ENCODE data around the gene HLF.

The HLF gene

DNA sequence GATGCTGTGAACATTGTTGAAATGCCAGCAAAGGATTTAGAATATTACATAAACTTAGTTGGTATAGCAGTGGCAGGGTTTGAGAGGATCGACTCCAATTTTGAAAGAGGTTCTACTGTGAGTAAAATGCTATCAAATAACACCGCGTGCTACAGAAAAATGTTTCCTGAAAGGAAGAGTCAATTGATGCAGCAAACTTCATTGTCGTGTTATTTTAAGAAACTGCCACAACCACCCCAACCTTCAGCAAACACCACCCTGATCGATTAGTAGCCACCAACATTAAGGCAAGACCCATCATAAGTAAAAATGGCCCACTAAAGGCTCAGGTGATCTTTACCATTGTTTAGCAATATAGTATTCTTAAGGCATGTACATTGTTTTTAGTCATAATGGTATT, 27.3 kb downstream of the HLF start:
- no peak for DNase-seq

DNA sequence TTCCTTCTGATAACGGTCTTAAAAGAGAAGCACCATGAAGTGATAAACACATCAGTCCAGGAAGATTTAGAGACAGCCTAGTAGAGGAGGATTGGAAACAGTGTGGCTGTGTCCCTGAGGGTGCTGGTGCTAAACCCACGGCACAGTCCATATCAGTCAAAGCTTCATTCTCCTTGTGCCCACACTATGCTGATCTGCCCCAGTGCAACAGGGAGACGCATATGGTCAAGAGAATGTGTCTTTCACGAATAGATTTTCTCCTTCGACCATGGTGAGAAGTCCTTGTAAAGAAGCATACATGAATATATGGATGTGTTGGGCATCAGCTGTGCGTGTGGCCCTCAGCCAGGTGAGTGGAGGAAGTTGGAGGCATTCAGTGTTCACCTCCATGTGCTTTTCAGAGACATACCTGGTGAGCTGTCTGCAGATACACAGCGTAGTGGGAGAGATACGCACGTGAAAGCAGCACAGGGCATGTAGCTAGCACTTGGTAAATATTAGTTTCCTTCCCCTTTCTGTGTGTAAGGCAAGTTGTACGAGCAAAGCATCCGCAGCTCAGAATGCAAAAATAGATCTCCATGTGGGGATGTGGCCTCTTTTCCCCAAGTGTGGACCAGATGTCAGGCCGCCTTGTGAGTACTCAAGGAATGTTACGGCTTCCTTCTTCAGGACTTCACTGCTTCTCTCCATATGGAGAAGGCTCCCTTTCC, 29.4 kb downstream of the HLF start:
- peak in 1 of 2 experiments; percentile 31 for DNase-seq

DNA sequence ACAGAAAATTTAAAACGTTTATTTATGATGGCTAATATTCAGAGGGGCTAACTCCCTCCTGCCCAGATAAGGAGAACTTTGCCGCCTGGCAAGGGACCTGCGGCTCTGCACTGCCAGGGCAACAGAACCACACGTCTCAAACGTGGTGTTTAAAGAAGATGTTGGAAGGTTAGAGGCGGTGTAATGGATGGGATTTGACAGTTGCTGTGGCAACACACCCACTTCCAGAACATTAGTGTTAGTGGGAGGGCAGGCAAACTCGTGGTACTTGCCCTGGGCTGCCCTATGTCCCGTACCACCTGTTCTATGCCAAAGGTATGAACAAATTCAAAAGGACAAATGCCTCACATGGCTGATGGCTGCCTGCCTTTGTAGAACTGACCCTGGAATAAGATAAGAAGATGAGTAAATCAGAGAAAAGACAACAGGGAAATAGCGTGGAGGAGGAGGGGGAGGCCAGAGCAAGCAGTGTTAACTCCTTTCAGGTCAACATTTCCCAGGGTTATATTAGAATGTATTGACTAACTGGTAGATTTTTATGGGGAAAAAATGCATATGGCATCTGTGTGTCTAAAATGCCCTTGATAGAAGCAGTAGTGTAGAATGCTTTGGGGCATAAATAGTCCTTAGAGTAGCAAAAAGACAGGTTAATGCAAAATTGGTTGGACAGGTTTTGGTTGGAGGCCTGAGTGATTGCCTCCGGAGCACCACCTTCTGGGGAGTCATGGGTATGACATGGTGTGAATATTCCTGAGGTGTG, 30.8 kb downstream of the HLF start:
- peak in 1 of 2 experiments; percentile 71 for DNase-seq

DNA sequence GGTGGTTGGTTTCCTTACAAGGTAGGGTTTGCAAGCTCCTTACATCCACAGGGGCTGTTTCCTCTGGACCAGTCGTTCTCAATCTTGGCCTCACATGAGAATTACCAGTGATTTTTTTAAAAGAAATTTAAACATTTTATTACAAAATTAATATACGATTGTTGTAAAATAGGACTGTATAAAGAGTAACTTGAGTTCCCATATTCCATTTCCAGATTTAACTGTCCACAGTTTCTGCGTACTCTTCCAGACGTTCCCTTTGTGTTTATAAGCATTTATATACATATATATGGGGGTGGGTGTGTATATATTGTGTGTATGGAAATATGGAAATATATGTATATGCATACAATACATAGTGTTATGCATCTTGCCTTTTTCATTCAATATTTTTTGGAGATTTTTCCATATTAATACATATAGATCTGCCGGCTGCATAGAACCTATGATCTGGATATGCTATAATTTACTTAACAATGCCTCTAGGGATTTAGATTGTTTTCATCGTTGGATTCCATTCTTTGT, 31.5 kb downstream of the HLF start:
- DNase-seq = no peak

DNA sequence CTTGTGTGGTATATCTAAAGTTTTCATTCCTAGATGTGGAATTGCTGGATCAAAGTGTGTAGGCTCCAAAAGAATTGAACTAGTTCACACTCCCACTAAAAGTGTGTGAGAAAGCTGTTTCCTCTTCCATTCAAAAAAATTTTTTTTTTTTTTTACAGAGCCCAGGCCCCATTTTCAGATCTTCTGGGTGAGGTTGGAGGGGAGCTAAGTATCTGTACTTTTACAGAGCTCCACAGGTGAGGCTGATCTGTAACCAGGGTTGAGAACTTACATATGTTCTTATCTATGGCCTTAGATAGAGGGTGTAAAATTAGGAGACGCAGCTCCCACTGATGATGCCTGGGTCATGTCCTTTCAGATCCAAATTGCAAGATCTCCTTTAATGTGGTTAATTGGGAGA, 31.9 kb downstream of the HLF start:
- no peak for DNase-seq

DNA sequence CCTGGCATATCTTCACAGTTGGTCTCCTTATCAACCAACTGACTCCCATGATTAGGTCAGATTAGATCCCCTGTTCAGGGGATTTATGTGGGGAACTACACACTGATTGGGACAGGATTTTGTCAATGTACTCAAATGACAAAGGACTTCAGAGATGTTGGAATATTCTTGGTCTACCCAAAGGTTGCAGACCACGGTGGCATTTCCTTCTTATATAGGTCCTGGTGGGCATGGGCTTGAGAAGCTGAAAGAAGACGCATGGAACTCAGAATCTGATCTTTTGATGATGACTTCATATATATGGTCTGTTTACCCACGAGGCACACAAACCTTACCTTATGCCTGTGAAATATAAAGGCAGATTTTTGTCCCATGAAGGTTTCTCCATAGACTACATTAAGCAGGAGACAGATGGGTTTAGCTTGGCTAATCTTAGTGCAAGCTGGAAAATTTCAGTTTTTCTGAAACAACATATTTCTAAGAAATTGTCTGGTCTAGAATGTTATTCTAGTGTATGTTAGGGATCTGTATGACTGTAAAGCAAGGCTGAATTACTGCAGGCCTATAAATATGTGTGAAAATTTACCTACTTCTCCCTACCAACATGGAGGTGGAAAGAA, 33.5 kb downstream of the HLF start:
- DNase-seq = no peak

DNA sequence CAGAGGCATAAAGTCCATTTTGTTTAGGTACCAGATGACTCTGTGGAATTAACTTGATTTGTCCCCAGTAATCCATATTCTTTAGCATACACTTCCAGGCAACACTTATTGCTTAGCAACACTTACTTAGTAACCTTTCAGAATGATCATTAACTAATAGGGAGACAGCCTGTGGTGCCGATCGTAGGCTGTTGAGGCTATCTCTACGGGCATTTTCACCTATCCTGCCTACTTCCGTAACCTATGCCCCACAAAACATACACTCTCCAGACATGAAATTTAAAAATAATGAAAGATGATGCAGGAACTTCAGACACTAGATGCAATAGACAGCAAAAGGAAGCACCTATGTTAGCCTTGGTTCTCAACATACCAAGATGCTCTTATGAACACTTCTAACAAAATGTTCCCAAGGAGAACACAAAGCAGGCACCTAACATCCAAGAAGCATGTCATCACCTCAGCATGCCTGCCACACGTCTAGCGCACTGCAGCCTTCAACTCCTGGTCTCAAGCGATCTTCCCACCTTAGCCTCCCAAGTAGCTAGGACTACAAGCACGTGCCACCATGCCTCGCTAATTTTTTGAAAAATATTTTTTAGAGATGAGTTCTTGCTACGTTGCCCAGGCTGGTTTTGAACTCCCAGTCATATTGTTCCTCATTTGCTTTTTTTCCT, 34.5 kb downstream of the HLF start:
- DNase-seq = no peak

DNA sequence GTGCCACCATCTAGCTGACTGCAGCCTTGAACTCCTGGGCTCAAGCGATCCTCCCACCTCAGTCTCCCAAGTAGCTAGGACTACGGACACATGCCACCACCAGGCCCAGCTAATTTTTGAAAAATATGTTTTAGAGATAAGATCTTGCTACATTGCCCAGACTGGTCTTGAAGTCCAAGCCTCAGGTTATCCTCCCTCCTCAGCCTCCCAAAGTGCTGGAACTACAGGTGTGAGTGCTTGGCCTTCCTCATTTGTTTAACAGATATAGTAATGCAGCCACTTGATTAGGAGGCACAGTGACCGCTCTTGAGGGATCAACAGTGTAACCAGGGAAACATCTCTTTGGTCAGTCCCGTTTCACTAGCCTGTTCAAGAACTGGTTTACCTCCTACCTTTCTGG, 35.1 kb downstream of the HLF start:
- no peak for DNase-seq

DNA sequence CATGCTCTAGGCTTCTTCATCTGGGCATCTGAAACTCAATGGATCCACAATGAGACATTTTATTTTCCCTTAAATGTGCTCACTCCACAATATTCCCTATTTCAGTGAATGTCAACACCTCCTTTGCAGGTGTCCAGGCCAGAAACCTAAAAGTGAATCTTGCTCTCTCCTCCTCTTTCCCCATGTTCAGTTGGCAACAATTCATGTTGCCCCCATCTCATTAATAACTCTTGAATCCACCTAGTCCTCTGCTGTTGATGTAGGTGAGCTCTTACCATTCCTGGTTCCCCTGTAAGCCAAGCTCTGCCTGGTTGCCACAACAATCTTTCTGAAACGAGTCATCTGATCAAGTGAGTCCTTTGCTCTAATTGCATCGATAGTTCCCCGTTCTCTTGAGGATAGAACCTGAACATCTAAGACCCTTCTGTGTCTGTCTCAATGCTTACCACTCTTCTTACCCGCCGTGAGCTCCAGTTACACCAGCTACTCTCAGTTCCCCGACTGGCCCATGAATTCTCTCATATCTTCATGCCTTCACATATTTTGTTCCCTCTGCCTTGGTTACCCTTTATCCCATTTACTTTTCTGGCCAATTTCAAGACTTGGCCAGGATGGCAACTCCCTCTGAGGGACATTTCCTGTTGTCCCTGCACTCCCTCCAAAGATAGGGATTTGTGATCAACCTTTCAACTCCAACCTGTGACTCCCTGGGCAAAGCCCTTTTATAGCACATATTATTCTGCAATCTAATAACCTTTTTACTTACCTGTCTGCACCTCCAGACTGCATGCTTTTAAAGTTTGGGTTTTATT, 35.9 kb downstream of the HLF start:
- no peak for DNase-seq

DNA sequence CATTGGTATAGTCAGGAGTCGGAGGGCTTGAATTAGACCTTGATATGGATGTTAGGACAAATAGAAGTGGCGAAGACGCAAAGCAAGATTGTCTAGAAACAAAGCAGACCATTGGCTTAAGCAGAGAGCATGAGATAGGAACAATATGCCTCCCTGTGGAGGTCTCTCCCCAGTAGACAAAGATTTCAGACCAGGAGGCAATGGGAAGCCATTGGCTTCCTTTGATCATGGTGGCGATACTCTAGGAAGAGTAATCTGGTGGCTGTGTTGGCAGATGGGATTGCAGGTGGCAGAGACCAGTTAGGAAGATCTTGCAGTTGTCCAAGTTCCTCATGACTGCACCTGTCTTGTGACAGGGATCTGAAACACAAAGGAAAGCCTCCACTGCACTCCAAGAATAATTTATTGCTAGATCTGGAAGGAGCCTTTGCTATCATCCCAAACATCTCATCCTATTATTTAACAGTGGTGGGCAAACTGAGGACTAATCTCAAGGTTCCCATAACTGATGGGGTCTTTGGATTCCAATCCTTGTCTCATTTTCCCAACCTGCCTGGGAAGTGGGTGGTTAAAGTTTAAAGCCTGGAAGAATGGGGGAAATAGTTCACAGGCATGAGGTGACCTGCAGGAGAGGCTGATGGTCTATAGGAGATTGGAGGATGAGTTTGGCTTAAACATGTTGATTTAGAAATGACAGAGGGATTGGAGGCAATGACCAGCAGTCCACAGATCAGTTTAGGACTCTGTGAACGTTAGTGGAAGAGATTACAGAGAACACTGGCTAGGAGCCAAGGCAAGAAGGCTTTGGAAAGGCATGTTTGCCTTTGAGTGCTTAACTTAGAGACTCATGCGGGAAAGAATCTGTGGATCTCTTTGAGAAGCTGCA, 37.0 kb downstream of the HLF start:
- DNase-seq = peak in 1 of 2 experiments; percentile 40

DNA sequence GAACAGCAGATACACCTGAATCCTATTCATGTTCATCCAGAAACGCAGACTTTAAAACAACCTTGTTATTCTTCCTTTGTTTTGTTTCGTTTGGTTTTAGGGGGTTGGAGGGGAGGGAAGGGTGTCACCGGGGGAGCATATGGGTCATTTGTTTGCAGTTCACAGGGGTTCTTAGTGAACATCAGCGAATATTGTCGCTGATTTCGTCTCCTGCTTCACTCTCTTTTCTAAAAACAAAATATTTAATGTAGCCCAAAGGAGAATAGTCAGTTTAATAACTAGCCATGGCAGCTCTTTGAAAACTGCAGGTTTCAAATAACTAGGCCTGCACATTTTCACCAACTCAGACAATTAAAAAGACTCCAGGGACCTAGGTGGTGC, 37.6 kb downstream of the HLF start:
- no peak for DNase-seq

DNA sequence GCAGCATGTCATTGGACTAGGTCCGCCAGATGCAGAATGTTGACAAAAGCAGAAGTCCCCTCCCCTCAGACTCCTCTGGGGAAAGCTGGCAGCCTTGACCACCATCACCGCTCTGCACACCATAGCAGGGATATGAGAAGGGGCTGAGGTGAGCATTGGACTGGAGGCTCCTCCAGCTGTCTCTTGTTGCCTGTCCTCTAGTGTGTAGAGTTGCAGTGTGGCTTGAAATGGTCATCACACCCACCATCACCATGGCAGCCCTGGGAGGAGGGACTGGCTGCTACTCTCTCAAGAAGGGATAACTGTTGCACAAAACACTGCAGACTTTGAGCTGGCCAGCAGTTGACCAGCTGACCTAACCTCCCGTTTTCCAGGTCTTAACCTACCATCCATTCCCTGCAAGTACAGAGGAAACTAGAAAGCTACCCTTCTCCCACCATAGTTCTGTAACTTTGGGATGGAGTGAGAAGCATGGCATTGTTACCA, 38.3 kb downstream of the HLF start:
- DNase-seq = no peak

DNA sequence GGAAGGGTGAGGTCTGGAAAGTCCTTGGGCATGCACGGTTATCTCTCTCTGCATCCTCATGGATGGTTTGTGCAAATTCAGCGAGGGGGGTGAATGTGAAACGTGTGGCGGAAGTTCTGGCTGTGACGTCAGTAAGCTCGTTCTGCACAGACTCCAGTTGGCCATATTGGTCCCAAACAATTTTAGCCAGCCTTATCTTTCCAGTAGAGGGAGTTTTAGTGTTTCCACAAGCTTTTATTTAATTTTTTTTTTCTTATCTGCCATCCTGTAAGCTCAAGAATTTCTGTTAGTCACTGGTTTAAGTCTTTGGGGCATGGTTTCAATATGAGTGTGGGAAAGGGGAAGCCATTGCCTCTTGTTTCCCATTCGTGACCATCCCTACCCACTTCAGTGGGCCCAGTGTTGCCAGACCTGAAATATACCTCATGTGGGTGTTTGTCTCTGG, 39.0 kb downstream of the HLF start:
- no peak for DNase-seq

DNA sequence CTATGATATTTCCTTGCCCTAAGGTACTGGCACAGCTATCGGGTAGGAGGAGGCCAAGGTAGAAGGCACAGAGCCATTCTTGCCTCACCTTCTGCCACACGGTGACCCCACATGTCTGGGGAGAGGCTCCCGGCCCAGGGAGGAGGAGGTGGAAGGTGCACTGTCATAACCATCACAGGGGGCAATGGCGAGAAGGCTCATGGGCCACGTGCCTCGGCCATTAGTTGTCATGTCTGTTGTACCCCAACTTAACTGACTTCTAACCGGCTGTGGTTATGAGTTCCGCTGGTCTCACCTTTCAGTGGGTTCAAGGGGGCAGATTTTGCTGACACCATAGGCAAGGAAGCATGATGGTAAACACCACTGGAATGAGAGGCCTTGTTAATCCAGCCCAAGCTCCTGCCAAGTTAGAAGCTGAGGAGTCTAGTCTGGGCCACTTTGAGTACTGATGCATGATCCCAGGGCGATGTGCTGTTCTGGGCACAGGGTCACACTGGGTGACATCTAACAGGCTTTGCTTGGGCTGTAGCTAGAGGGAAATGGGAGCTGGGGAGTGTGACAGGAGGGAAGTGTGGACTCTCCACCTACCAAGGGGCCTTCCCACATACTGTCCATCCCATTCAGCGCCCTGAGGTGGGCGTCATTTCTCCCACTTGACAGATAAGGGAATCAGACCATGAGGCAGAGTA, 39.6 kb downstream of the HLF start:
- no peak for DNase-seq

DNA sequence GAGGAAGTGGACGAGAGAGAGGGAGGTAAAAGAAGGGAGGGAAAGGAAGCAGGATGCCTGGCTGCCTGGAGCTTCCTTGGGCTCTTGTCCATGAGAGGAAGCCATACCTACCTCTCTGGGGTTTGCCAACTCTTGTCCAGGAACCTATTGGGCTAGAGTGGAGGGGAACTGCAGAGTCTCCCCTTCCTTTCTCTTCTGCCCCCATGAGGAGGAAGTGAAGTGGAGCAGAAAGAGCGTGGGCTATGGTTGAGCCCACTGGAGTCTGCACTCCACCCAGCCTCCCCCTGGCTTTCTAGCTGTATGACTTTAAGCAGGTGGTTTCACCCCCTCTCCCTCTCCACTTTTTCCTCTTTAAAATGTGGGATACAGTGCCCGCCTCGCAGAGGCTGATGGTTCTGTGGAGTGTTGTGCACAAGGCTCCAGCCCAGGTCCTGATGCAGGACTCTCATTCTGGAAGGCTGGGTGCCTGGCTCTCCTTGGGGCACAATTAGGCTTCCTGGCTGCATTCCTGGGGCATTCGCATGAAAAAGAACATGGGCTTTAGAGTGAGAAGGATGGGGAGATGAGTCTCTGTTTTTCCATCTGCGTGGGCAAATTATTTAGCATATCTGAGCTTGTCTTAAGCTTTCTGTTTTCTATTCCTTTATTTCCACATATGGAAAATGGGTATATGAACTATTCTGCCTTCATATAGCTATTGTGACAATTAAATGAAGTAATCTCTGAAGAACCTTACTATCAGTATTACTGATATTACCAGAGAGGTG, 40.7 kb downstream of the HLF start:
- no peak for DNase-seq

DNA sequence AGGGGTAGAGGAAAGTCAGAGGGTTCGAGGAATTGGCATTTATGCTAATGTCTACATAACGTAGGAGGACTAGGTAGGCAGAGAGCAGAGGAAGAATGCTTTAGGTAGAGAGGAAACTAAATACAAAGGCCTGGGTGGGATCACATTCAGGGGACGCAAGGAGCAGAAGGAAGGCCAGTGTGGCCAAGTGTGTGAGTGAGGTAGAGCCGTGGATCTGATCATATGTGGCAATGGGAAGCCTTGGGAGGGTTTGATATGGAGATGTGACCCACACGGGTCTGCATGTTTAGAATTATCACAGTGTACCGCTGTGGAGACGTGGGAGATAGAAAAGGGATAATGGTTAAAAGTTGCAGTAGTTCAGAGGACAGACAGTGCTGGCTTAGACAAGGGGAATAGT, 43.1 kb downstream of the HLF start:
- no peak for DNase-seq

DNA sequence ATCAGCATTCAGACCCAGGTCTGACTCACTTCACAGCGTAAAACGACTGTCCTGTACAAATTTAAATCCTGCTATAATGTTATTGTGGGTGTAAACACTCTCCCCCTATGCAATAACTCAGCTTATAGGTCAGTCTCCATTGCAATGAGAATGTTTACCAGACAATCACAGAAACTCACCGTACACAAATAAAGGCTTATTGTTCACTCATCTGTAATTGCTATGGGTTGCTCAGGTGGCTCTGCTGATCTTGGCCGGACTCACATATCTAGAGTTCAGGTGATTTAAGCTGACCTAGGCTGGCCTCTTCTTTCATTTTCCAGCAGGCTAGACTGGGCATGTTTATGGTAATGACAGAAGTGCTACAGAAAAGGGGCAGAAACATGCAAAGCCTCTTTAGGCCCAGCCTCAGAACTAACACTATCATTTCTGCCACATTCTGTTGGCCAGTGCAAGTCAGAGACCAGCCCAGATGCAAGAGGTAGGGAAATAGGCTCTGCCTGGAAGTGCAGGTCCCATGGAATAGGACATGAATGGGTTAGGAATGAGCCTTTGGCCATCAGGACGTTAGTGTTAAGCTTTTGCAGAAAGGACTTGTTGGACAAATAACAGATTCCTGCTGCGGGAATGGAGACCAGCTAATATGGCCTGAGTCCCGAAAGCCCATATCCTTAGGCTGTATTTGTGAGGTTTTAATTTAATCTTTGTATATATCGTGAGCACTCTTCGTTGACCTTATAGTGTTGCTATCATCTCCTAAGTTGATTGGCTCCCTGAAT, 44.0 kb downstream of the HLF start:
- no peak for DNase-seq

DNA sequence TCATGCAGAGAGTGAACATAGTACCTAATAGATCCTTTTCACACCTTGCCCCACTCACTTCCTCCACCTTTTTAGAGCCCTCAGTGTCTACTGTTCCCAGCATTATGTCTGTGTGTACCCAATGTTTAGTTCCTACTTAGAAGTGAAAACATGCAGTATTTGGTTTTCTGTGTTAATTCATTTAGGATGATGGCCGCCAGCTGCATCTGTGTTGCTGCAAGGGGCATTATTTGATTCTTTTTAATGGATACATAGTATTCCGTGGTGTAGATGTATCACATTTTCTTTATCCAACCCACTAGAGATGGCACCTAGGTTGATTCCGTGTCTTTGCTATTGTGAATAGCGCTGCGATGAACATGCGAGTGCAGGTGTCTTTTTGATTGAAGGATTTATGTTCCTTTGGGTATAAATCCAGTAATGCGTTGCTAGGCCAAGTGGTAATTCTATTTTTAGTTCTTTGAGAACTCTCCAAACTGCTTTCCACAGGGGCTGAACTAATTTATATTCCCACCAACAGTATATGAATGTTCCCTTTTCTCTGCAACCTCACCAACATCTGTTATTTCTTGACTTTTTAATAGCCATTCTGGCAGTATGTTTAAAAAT, 47.1 kb downstream of the HLF start:
- no peak for DNase-seq
